GM12878 (cell line): ENCODE results near the gene TAF6L. TPM values are rescaled to one million over a fixed set of nuclear protein-coding genes. Genes with fewer than 3 reads are reported as not detected.

Experiments
- ATAC-seq: fragments of 200-7000 bp; cut with Tn5 transposase; 3 replicates; pipeline ENCODE4 v1.9.1; 2020; ENCODE audit warnings: mild to moderate bottlenecking, moderate library complexity
- BruUV-seq: library from RNA; stranded (reverse); fragments of 400-500 nt; replicated peaks from 2 replicates; lab custom pipeline; 2021; lab: Mats Ljungman, UMichigan
- CTCF ChIA-PET: fragments of 300-600 bp; sonication (Branson Sonifier 250); formaldehyde crosslinking; extraction: SDS; loops from one replicate; lab custom pipeline; 2021; ENCODE audit warnings: inconsistent platforms; lab: Yijun Ruan, JAX
- POLR2A ChIA-PET: fragments of 350-600 bp; formaldehyde crosslinking; extraction: SDS; loops from one replicate; lab custom pipeline; 2021; ENCODE audit warnings: inconsistent platforms; lab: Charles Lee
- RAD21 ChIA-PET: fragments of 300-600 bp; sonication (Branson Sonifier 250); formaldehyde crosslinking; loops from one replicate; lab custom pipeline; 2023; ENCODE audit warnings: antibody characterized with exemption; ENCODE audit not compliant: unreplicated experiment; lab: Charles Lee
- SMC1A ChIA-PET: fragments of 300-600 bp; sonication (Branson Sonifier 250); formaldehyde crosslinking; loops from one replicate; lab custom pipeline; 2023; ENCODE audit not compliant: unreplicated experiment, uncharacterized antibody; lab: Charles Lee
- DNase-seq: peaks from one replicate; pipeline ENCODE4 v3.0.0-alpha.2; 2011; ENCODE audit warnings: low read depth, low spot score
- FAIRE-seq: peaks from 3 replicates; lab custom pipeline; 2011; peaks lifted over from hg19 to GRCh38; lab: Jason Lieb, UNC
- H2AFZ ChIP-seq: 2 replicates; pipeline ENCODE4 v1.6.0; 2011; ENCODE audit warnings: low read depth, low read length, control low read depth; ENCODE audit not compliant: control insufficient read depth
- H3K27ac ChIP-seq: 2 replicates; pipeline ENCODE4 v1.5.1; 2011; ENCODE audit warnings: control low read depth; ENCODE audit not compliant: control insufficient read depth, insufficient read depth
- H3K27me3 ChIP-seq, 2 experiments: replicated peaks in 1 of 2; 2 replicates each; pipeline versions ENCODE4 v1.6.0 to v1.6.1; 2011; ENCODE audit warnings: low read length in 1 of 2; ENCODE audit not compliant: control insufficient read depth in 2 of 2, insufficient read depth in 2 of 2
- H3K36me3 ChIP-seq, 2 experiments: 2 replicates each; pipeline ENCODE4 v1.5.1; 2011; ENCODE audit warnings: low read length in 1 of 2; ENCODE audit not compliant: control insufficient read depth in 2 of 2, insufficient read depth in 2 of 2
- H3K4me1 ChIP-seq: 2 replicates; pipeline ENCODE4 v1.6.1; 2011; ENCODE audit warnings: mild to moderate bottlenecking, low read length, moderate library complexity, mixed read lengths; ENCODE audit not compliant: control insufficient read depth, insufficient read depth
- H3K4me2 ChIP-seq: 2 replicates; pipeline ENCODE4 v1.6.0; 2011; ENCODE audit warnings: control low read depth; ENCODE audit not compliant: control insufficient read depth, insufficient read depth
- H3K4me3 ChIP-seq: fragments of 200-600 bp; sonication (generic); 2 replicates; pipeline ENCODE4 v1.5.1; 2016
- H3K79me2 ChIP-seq: 2 replicates; pipeline ENCODE4 v1.6.0; 2011; ENCODE audit warnings: low read length; ENCODE audit not compliant: control insufficient read depth, insufficient read depth
- H3K9ac ChIP-seq: 2 replicates; pipeline ENCODE4 v1.8.0; 2011; ENCODE audit warnings: low read length, control low read depth, mixed read lengths; ENCODE audit not compliant: control insufficient read depth, insufficient read depth
- H3K9me3 ChIP-seq: replicated peaks from 3 replicates; pipeline ENCODE4 v1.5.1; 2011; ENCODE audit warnings: mild to moderate bottlenecking, low read length; ENCODE audit not compliant: control insufficient read depth, insufficient read depth
- H4K20me1 ChIP-seq: 2 replicates; pipeline ENCODE4 v1.6.0; 2011; ENCODE audit not compliant: control insufficient read depth, insufficient read depth
- CBX3 ChIP-seq: fragments of 200-600 bp; sonication (generic); IDR thresholded peaks from 2 replicates; pipeline ENCODE4 v1.6.1; 2016; ENCODE audit warnings: low read depth, borderline replicate concordance
- CREM ChIP-seq: IDR thresholded peaks from 2 replicates; pipeline ENCODE4 v1.6.1; 2014; ENCODE audit warnings: antibody characterized with exemption, low read depth
- CUX1 ChIP-seq: IDR thresholded peaks from 2 replicates; pipeline ENCODE4 v1.6.1; 2012; ENCODE audit warnings: improper control_type of control experiment, low read depth, low read length; ENCODE audit not compliant: insufficient replicate concordance
- E2F4 ChIP-seq: IDR thresholded peaks from 2 replicates; pipeline ENCODE4 v1.6.1; 2012; ENCODE audit warnings: low read depth, low read length, improper control_type of control experiment
- EGR1 ChIP-seq, 2 experiments: IDR thresholded peaks; 1 replicate in 1 of 2; 2 replicates in 1 of 2; pipeline ENCODE4 v1.6.1; 2011 to 2012; ENCODE audit warnings: low read depth in 2 of 2, low read length in 2 of 2, borderline replicate concordance in 1 of 2, mild to moderate bottlenecking in 1 of 2, moderate library complexity in 1 of 2
- FOXK2 ChIP-seq: fragments of 450-650 bp; IDR thresholded peaks from 2 replicates; pipeline ENCODE4 v1.6.1; 2017; ENCODE audit warnings: mild to moderate bottlenecking, moderate library complexity
- HSF1 ChIP-seq: fragments of 150-350 bp; IDR thresholded peaks from 2 replicates; pipeline ENCODE4 v1.6.1; 2014; ENCODE audit warnings: mild to moderate bottlenecking, low read depth, low read length
- PAX5 ChIP-seq: IDR thresholded peaks from 2 replicates; pipeline ENCODE4 v1.6.1; 2011; ENCODE audit warnings: low read depth, low read length, borderline replicate concordance
- POLR2AphosphoS5 ChIP-seq: IDR thresholded peaks from 2 replicates; pipeline ENCODE4 v1.6.1; 2011; ENCODE audit warnings: mild to moderate bottlenecking, low read length, inconsistent platforms
- SREBF1 ChIP-seq: IDR thresholded peaks from 2 replicates; pipeline ENCODE4 v1.6.1; 2012; ENCODE audit warnings: mild to moderate bottlenecking, low read length
- TCF7 ChIP-seq: IDR thresholded peaks from 2 replicates; pipeline ENCODE4 v1.6.1; 2014; ENCODE audit warnings: antibody characterized with exemption, borderline replicate concordance
- ZNF217 ChIP-seq: fragments of 450-650 bp; IDR thresholded peaks from 2 replicates; pipeline ENCODE4 v1.6.1; 2017; ENCODE audit warnings: antibody characterized with exemption, mild to moderate bottlenecking
- ZZZ3 ChIP-seq: IDR thresholded peaks from 2 replicates; pipeline ENCODE4 v1.6.1; 2011; ENCODE audit warnings: low read depth; ENCODE audit not compliant: control insufficient read depth, insufficient read length
- WGBS: methylation state at CpG from one replicate; pipeline ENCODE4 v1.1.6; 2016; ENCODE audit warnings: low lambda C conversion rate; ENCODE audit not compliant: insufficient replicate concordance, insufficient coverage; ENCODE audit errors: missing lambda C conversion rate; 5-methylcytosine and 5-hydroxymethylcytosine counted together
- in situ Hi-C: fragments of 300-500 bp; cut with MboI; formaldehyde crosslinking; loops from 9 replicates; pipeline ENCODE4 v1.14.3; 2018; ENCODE audit warnings: mixed read lengths
- intact Hi-C: fragments of 100-400 bp; cut with micrococcal nuclease; formaldehyde crosslinking; loops from one replicate; pipeline ENCODE4 v1.14.2; 2022; ENCODE audit not compliant: unreplicated experiment
- polyA plus RNA-seq, 11 experiments: library from polyadenylated mRNA; depleted of rRNA in 4 of 11; unstranded in 6 of 11; stranded (reverse) in 5 of 11; fragments of >200 nt; fragmentation: Nextera tagmentation in 4 of 11; fragmentation: Illumina TruSeq in 1 of 11; extraction: Ambion mirVana in 4 of 11; extraction: Trizol in 1 of 11; gene quantifications; 1 replicate in 1 of 11; 2 replicates in 10 of 11; pipeline versions ENCODE4 v1.2.1 to v1.2.3, GENCODE V29; 2011 to 2016; ENCODE audit warnings: inconsistent platforms in 2 of 11, missing spikeins in 2 of 11, low read depth in 1 of 11
- total RNA-seq, 4 experiments: library from RNA; depleted of rRNA in 3 of 4; stranded (reverse); fragments of >200 nt in 3 of 4; fragmentation: Illumina TruSeq in 1 of 4; extraction: Trizol in 1 of 4; gene quantifications; 2 replicates each; pipeline versions ENCODE4 v1.2.1 to v1.2.3, GENCODE V29; 2013 to 2021

TAF6L gene
- total and polyA plus RNA-seq, 10 of the 15 experiments (the other 5 are each of a cell fraction or from before 2014, with no cell fraction given), result 0.15 to 35.6 (median 19.0) TPM

GRCh38 chr11:62728171-62728988, 42.8 kb upstream of the TAF6L start, which contains the start of gene TTC9C:
Gene TTC9C, plus strand, starts transcription at chr11:62728486. Its CDS starts 363 bp downstream, at chr11:62728849.
- intact Hi-C loops, result loop anchor here (1.0 to 5.0 kb wide), 3 partner anchors 44 to 126 kb away; partner anchors contain the start of genes MTA2 and TAF6L
- POLR2A ChIA-PET, result interaction anchor here (1.0 to 6.8 kb wide), 27 partner anchors 8 to 1479 kb away, joined by 3 to 79 read pairs (median 8); partner anchors contain the start of genes BSCL2, C11orf98, CSKMT and EEF1G
- ATAC-seq, result peak; percentile 56
- TF ChIP-seq TCF7, result no peak
- TF ChIP-seq HSF1, result no peak
- TF ChIP-seq EGR1 (IDR thresholded peaks at IDR 0.05; ENCODE audit: borderline replicate concordance in 1 of 2, low read depth in 2 of 2, low read length in 2 of 2), result peak in 1 of 2 experiments; percentile 43; a peak in 1 of 3 replicates
- no peak for TF ChIP-seq ZNF217
- no peak for TF ChIP-seq PAX5
- TF ChIP-seq ZZZ3, result no peak
- peak; percentile 90 for TF ChIP-seq POLR2AphosphoS5
- TF ChIP-seq E2F4, result no peak
- peak; percentile 39; the same call in 1 of the 2 replicates for TF ChIP-seq FOXK2
- 0 out of 2 replicates have a peak, but pooled peaks have one; percentile 32 for TF ChIP-seq CREM
- TF ChIP-seq SREBF1, result peak; percentile 61
- TF ChIP-seq CBX3, result no peak
- peak; percentile 3 for TF ChIP-seq CUX1

More at GRCh38 chr11:62728171-62728988, 42.8 kb upstream of the TAF6L start, which contains the start of gene TTC9C:
- Histone ChIP-seq H4K20me1 (peaks cover 11% of the 10 kb centered on the region; the same call in 1 of the 2 replicates), H3K4me3 (peak within 1 kb of the TSS; percentile 100), H3K4me2 (peak within 1 kb of the TSS; percentile 75), H3K36me3 (peaks cover 1 to 20% of the 10 kb centered on the region in 2 experiments; a peak in 3 of 4 replicates), H2AFZ (peak within 1 kb of the TSS; percentile 96), H3K27ac (peak within 1 kb of the TSS; percentile 94), H3K9me3 (no peaks in the 10 kb centered on the region; the same call in 2 of the 3 replicates), H3K27me3 (no peaks in the 10 kb centered on the region), H3K4me1 (no peaks in the 10 kb centered on the region; the same call in 1 of the 2 replicates), H3K9ac (peak within 1 kb of the TSS; percentile 91), H3K79me2 (peaks cover 74% of the 10 kb centered on the region)
- in situ Hi-C loops, result no loop called here
- TSS peak; percentile 92 for BruUV-seq
- peak; percentile 56 for DNase-seq
- peak; percentile 61 for FAIRE-seq
- RAD21 ChIA-PET, result interaction anchor here (0.7 to 5.2 kb wide), 18 partner anchors 21 to 481 kb away, joined by 3 to 44 read pairs (median 5); partner anchors contain the start of genes C11orf98, CSKMT, LBHD1 and POLR2G
- WGBS, result 1% methylated on average over 29 of the region's 29 CpGs
- CTCF ChIA-PET, result interaction anchor here (0.6 to 5.4 kb wide), 14 partner anchors 16 to 304 kb away, joined by 3 to 34 read pairs (median 5); partner anchors contain the start of genes TAF6L, TMEM179B and ZBTB3
- SMC1A ChIA-PET, result interaction anchor here (0.9 to 4.8 kb wide), 14 partner anchors 14 to 388 kb away, joined by 3 to 27 read pairs (median 4); partner anchors contain the start of genes BSCL2, GANAB, GNG3 and INTS5
